Measurements from ENCODE around the gene FGD4. TPM values are rescaled to one million over a fixed set of nuclear protein-coding genes. Genes with fewer than 3 reads are reported as not detected.

FGD4 gene
- total and polyA plus RNA-seq, 2 of the 4 experiments (the other 2 are of a cell fraction): 2.1 to 8.8 TPM

- POLR2A ChIA-PET (ENCODE audit: unreplicated experiment): no interaction called here
- Histone ChIP-seq H2BK120ac (ENCODE audit: low read depth, low read length) (no peak overlapping the region), H3K27ac (ENCODE audit: insufficient read depth, low read length) (no peak overlapping the region), H4K8ac (ENCODE audit: low read depth in 2 of 2, low read length in 2 of 2) (no peak overlapping the region), H4K5ac (ENCODE audit: low read depth, low read length) (no peak overlapping the region), H3K9me3 (ENCODE audit: control insufficient read depth, insufficient read depth, low read length) (no peaks in the 10 kb centered on the region), H2BK5ac (ENCODE audit: low read depth, low read length, poor library complexity, severe bottlenecking) (no peak overlapping the region), H2AK9ac (replicated peaks; ENCODE audit: low read depth, low read length, poor library complexity) (no peak overlapping the region), H3K79me1 (ENCODE audit: low read depth in 1 of 2, low read length in 2 of 2) (no peaks in the 10 kb centered on the region), H3K4me1 (ENCODE audit: control insufficient read depth, insufficient read depth, low read length) (no peaks in the 10 kb centered on the region), H2AFZ (replicated peaks; ENCODE audit: low read length, poor library complexity) (no peak overlapping the region), H2BK20ac (ENCODE audit: low read depth, low read length) (no peak overlapping the region), H3K56ac (ENCODE audit: extremely low read depth, insufficient read depth, low read length) (no peak overlapping the region), H3K18ac (ENCODE audit: low read depth, low read length) (no peak overlapping the region), H3K4me2 (ENCODE audit: low read depth, low read length) (no peak overlapping the region), H3K14ac (replicated peaks; ENCODE audit: low read depth, low read length) (no peak overlapping the region), H4K91ac (ENCODE audit: insufficient read depth, low read depth, low read length) (no peak overlapping the region), H3K9ac (ENCODE audit: low read depth, low read length) (no peak overlapping the region), H2AK5ac (ENCODE audit: low read depth, low read length) (no peak overlapping the region), H2BK15ac (ENCODE audit: low read depth, low read length) (no peak overlapping the region), H3K4me3 (ENCODE audit: insufficient read depth, low read depth, low read length) (no peak overlapping the region), H3K36me3 (ENCODE audit: control insufficient read depth, insufficient read depth, low read length) (no peaks in the 10 kb centered on the region), H4K20me1 (ENCODE audit: insufficient read depth, low read length) (no peaks in the 10 kb centered on the region), H3K9me1 (ENCODE audit: insufficient read depth, low read length) (no peaks in the 10 kb centered on the region), H3K4ac (ENCODE audit: low read depth, low read length) (no peak overlapping the region), H3K23ac (ENCODE audit: low read depth, low read length) (no peak overlapping the region), H3K27me3 (ENCODE audit: control insufficient read depth, insufficient read depth, low read length) (no peaks in the 10 kb centered on the region)
- no peak for DNase-seq
- dilution Hi-C loops (cut with HindIII; ENCODE audit: low sequenced_read_pairs, unreplicated experiment) (no loop called here), intact Hi-C loops (cut with micrococcal nuclease) (no loop called here), in situ Hi-C loops (cut with MboI; ENCODE audit: low sequenced_read_pairs) (no loop called here)
- no CpG with 5 or more reads among the region's 5 CpGs for WGBS, 2 experiments (ENCODE audit: extremely low coverage in 2 of 2, insufficient read length in 1 of 2)
- TF ChIP-seq MAZ (IDR thresholded peaks at IDR 0.05; ENCODE audit: borderline replicate concordance, low read depth, low read length) (no peak), MAFK (IDR thresholded peaks at IDR 0.05; ENCODE audit: low read depth, low read length) (no peak), RCOR1 (IDR thresholded peaks at IDR 0.05; ENCODE audit: insufficient replicate concordance, low read length) (no peak), NFE2L2 (IDR thresholded peaks at IDR 0.05; ENCODE audit: low read depth, low read length) (no peak), FOS (IDR thresholded peaks at IDR 0.05; ENCODE audit: low read depth, low read length) (no peak), CHD1 (IDR thresholded peaks at IDR 0.05; ENCODE audit: low read depth, low read length) (no peak), CEBPB (IDR thresholded peaks at IDR 0.05; ENCODE audit: low read depth, low read length) (no peak), MXI1 (IDR thresholded peaks at IDR 0.05; ENCODE audit: borderline replicate concordance, low read depth, low read length) (no peak)
- TF ChIP-seq, protein P1, sequence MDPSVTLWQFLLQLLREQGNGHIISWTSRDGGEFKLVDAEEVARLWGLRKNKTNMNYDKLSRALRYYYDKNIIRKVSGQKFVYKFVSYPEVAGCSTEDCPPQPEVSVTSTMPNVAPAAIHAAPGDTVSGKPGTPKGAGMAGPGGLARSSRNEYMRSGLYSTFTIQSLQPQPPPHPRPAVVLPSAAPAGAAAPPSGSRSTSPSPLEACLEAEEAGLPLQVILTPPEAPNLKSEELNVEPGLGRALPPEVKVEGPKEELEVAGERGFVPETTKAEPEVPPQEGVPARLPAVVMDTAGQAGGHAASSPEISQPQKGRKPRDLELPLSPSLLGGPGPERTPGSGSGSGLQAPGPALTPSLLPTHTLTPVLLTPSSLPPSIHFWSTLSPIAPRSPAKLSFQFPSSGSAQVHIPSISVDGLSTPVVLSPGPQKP (IDR thresholded peaks at IDR 0.05; ENCODE audit: borderline replicate concordance, low read depth, low read length): no peak
- CTCF ChIA-PET: no interaction called here
- BruUV-seq (replicated peaks): no TSS peak
- ATAC-seq (ENCODE audit: low read depth): no peak
These were observed 252.0 kb downstream of the FGD4 start for GRCh38 chr12:32651151-32651955.

Data from IMR-90 (cell line).